ENCODE measurements around the gene NGEF.

The NGEF gene

GRCh38 chr2:233051241-233052149 is 38.4 kb upstream of the NGEF start:
- FAIRE-seq = no peak
- no peak for DNase-seq (ENCODE audit: insufficient read length, low spot score)
- no peak for TF ChIP-seq POLR2A (IDR thresholded peaks at IDR 0.05; ENCODE audit: low read depth, low read length)

- no peak for TF ChIP-seq POLR2A (IDR thresholded peaks at IDR 0.05; ENCODE audit: low read depth, low read length)
- no peak for DNase-seq (ENCODE audit: insufficient read length, low spot score)
- no peak for FAIRE-seq
Measured at GRCh38 chr2:233049194-233049761, 36.2 kb upstream of the NGEF start.

GRCh38 chr2:233048569-233049193 is 35.6 kb upstream of the NGEF start:
- DNase-seq (ENCODE audit: insufficient read length, low spot score) = no peak
- no peak for FAIRE-seq

GRCh38 chr2:233047667-233048066 is 34.6 kb upstream of the NGEF start:
- no peak for FAIRE-seq
- DNase-seq (ENCODE audit: insufficient read length, low spot score) = no peak
- TF ChIP-seq POLR2A (IDR thresholded peaks at IDR 0.05; ENCODE audit: low read depth, low read length) = no peak

More at GRCh38 chr2:233048569-233049193, 35.6 kb upstream of the NGEF start:
- no peak for TF ChIP-seq POLR2A (IDR thresholded peaks at IDR 0.05; ENCODE audit: low read depth, low read length)

- DNase-seq (ENCODE audit: insufficient read length, low spot score) (no peak), FAIRE-seq (no peak)
- no peak for TF ChIP-seq POLR2A (IDR thresholded peaks at IDR 0.05; ENCODE audit: low read depth, low read length)
Measured at GRCh38 chr2:233047206-233047605, 34.1 kb upstream of the NGEF start.

GRCh38 chr2:233044974-233045605 is 32.0 kb upstream of the NGEF start:
- DNase-seq (ENCODE audit: insufficient read length, low spot score) (no peak), FAIRE-seq (no peak)
- TF ChIP-seq POLR2A (IDR thresholded peaks at IDR 0.05; ENCODE audit: low read depth, low read length) = no peak

GRCh38 chr2:233042549-233042948 is 29.5 kb upstream of the NGEF start:
- no peak for TF ChIP-seq POLR2A (IDR thresholded peaks at IDR 0.05; ENCODE audit: low read depth, low read length)
- FAIRE-seq = no peak
- no peak for DNase-seq (ENCODE audit: insufficient read length, low spot score)

GRCh38 chr2:233041722-233042323 is 28.8 kb upstream of the NGEF start:
- no peak for FAIRE-seq
- no peak for DNase-seq (ENCODE audit: insufficient read length, low spot score)
- TF ChIP-seq POLR2A (IDR thresholded peaks at IDR 0.05; ENCODE audit: low read depth, low read length) = no peak

- DNase-seq (ENCODE audit: insufficient read length, low spot score) (no peak), FAIRE-seq (no peak)
- no peak for TF ChIP-seq POLR2A (IDR thresholded peaks at IDR 0.05; ENCODE audit: low read depth, low read length)
Measured at GRCh38 chr2:233040571-233040970, 27.5 kb upstream of the NGEF start.

- TF ChIP-seq POLR2A (IDR thresholded peaks at IDR 0.05; ENCODE audit: low read depth, low read length) = no peak
- FAIRE-seq = no peak
- no peak for DNase-seq (ENCODE audit: insufficient read length, low spot score)
Measured at GRCh38 chr2:233039846-233040530, 26.9 kb upstream of the NGEF start.

- TF ChIP-seq POLR2A (IDR thresholded peaks at IDR 0.05; ENCODE audit: low read depth, low read length) = no peak
- FAIRE-seq (no peak), DNase-seq (ENCODE audit: insufficient read length, low spot score) (no peak)
Measured at GRCh38 chr2:233039212-233039845, 26.3 kb upstream of the NGEF start.

GRCh38 chr2:233037078-233037477 is 24.0 kb upstream of the NGEF start:
- no peak for FAIRE-seq
- TF ChIP-seq POLR2A (IDR thresholded peaks at IDR 0.05; ENCODE audit: low read depth, low read length) = no peak
- no peak for DNase-seq (ENCODE audit: insufficient read length, low spot score)
